GM10248 (cell line): Measurements from ENCODE around the gene MAPKAP1.

ENCODE experiments used
- CTCF ChIA-PET: fragments of 300-600 bp; sonication (Branson Sonifier 250); formaldehyde crosslinking; extraction: SDS; loops from one replicate; lab custom pipeline; 2021; ENCODE audit warnings: antibody characterized with exemption; lab: Yijun Ruan, JAX
- POLR2A ChIA-PET: fragments of 350-650 bp; sonication (Branson Sonifier 250); formaldehyde crosslinking; extraction: SDS; loops from one replicate; lab custom pipeline; 2020; ENCODE audit warnings: antibody characterized with exemption; lab: Yijun Ruan, JAX
- DNase-seq: peaks from one replicate; pipeline ENCODE4 v3.0.0; 2012; ENCODE audit errors: extremely low spot score
- TF ChIP-seq, protein P1 (sequence below): IDR thresholded peaks from 2 replicates; pipeline ENCODE4 v1.5.1; 2012; ENCODE audit warnings: mild to moderate bottlenecking, low read depth; ENCODE audit errors: extremely low read depth, missing control alignments, control extremely low read depth

Gene MAPKAP1

DNA sequence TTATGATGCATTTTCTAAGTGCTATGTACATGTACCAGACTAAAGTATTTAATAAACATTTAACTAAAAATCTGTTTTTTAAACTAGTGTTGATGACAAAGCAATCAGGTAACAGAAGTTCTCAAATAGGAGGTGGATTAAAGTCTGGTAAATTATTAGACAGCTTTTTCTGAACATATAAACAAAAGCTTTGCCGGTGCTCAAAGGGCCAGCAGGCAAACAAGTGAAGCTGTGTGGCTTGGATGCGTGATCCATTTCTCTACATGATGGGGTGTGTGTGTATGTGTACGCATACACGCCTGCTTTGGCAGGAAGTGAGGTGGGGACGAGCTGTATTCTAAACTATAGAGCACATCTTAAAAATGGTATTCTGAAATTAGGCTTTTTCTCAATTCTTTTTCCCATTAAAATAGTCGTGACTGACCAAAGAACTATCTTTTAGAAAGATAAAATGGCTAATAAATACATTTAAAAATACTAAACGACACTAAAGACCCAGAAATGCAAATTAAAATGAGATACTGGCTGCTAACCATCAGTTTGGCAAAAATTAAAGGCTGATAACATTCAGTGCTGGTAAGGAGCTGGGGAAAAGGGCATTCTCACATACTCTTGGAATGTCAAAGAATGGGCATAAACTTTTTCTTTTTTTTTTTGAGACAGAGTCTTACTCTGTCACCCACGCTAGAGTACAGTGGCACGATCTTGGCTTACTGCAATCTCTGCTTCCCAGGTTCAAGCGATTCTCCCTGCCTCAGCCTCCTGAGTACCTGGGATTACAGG, 174.0 kb downstream of the MAPKAP1 start:
- no peak for DNase-seq
- ChIA-PET CTCF (interaction anchor here (1.6 to 1.8 kb wide), 2 partner anchors 17 to 26 kb away, joined by 4 to 5 read pairs; no protein-coding TSS in a partner anchor), POLR2A (no interaction called here)
- TF ChIP-seq, protein P1, sequence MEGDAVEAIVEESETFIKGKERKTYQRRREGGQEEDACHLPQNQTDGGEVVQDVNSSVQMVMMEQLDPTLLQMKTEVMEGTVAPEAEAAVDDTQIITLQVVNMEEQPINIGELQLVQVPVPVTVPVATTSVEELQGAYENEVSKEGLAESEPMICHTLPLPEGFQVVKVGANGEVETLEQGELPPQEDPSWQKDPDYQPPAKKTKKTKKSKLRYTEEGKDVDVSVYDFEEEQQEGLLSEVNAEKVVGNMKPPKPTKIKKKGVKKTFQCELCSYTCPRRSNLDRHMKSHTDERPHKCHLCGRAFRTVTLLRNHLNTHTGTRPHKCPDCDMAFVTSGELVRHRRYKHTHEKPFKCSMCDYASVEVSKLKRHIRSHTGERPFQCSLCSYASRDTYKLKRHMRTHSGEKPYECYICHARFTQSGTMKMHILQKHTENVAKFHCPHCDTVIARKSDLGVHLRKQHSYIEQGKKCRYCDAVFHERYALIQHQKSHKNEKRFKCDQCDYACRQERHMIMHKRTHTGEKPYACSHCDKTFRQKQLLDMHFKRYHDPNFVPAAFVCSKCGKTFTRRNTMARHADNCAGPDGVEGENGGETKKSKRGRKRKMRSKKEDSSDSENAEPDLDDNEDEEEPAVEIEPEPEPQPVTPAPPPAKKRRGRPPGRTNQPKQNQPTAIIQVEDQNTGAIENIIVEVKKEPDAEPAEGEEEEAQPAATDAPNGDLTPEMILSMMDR: no peak

DNA sequence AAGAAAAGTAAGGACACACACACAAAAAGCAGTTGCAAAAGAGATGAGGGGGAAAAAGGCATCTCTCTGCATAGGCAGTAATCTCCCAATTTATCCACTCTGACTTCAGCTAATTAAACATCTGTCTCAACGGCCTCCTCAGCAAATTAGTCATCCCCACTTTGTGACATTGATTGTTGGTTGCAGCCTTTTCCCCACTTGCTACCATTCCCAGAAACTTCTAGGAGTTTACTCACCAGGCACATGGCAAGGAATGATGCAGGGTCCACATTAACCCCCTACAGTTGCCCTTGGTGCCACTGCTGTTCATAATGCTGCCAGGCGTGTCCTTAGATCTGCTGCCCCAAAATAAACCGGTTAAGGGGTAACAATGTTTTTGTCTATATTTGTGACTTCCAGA, 174.6 kb downstream of the MAPKAP1 start:
- POLR2A ChIA-PET: no interaction called here
- no peak for DNase-seq
- TF ChIP-seq, protein P1: no peak
- CTCF ChIA-PET: interaction anchor here (1.6 to 1.8 kb wide), 2 partner anchors 14 to 18 kb away, joined by 4 to 6 read pairs; no protein-coding TSS in a partner anchor

DNA sequence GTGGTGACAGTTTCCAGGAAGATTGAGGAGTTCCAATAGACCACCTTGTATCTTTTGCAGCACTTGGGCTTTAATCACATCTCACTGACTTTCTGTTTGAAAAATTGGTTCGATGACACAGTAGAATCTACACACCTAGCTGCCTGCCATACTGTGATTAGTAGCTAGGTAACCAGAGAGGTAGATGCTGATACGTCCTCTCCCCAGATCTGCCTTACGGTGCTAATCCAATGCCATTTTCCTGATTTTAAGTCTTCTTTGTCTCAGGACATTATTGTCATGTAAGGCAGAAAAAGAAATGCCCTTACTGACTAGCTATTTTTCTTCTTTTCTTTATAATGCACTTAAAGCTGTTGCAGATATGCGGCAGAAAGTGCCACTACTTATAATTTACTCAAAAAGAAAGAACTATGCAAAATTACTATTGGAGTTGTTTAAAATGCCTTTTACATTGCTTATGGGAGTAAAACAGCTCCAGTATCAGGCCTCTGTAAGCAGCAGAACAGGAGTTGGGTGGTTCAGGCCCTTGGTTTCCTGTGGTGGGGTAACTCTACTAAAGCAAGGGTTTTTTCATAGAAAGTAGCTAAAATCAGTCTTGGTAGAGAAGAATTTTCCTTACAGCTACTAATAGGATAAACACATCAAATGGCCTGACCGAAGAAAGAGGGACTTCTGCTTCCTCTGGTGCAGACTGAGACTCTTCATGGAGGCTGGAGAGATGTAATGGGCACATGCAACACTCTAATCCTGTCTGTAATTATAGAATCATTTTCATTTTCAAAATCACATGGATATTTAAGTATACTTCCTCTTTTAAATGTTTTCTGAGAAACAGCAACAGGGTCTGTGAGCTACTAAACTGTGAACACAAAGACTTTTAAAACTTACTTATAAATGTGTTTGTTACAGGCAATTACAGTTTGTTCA, 177.2 kb downstream of the MAPKAP1 start:
- TF ChIP-seq, protein P1: no peak
- peak; percentile 37 for DNase-seq
- ChIA-PET POLR2A (interaction anchor here (0.7 kb wide), 1 partner anchor 871 kb away, joined by 6 read pairs; no protein-coding TSS in a partner anchor), CTCF (interaction anchor here (0.8 to 3.0 kb wide), 8 partner anchors 8 to 869 kb away, joined by 3 to 23 read pairs (median 5); no protein-coding TSS in a partner anchor)

DNA sequence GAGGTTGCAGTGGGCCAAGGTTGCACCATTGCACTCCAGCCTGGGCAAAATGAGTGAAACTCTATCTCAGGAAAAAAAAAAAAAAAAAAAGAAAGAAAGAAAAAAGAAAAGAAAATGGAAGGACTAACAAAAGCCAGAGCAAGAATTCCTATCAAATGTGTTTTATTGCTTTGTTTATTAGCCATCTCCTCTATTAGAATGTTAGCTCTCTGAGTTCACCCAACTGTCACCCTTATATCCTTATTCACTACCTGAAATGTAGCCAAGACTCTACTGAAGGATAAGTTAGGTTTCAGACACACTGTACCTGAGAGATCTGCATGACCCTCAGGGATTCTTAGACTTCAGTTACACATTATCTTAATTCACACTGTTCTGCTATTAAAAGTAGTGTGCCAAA, 177.9 kb downstream of the MAPKAP1 start:
- CTCF ChIA-PET: interaction anchor here (0.8 to 3.0 kb wide), 7 partner anchors 11 to 870 kb away, joined by 3 to 23 read pairs (median 5); no protein-coding TSS in a partner anchor
- no peak for DNase-seq
- TF ChIP-seq, protein P1: no peak
- POLR2A ChIA-PET: interaction anchor here (0.7 kb wide), 1 partner anchor 872 kb away, joined by 6 read pairs; no protein-coding TSS in a partner anchor

DNA sequence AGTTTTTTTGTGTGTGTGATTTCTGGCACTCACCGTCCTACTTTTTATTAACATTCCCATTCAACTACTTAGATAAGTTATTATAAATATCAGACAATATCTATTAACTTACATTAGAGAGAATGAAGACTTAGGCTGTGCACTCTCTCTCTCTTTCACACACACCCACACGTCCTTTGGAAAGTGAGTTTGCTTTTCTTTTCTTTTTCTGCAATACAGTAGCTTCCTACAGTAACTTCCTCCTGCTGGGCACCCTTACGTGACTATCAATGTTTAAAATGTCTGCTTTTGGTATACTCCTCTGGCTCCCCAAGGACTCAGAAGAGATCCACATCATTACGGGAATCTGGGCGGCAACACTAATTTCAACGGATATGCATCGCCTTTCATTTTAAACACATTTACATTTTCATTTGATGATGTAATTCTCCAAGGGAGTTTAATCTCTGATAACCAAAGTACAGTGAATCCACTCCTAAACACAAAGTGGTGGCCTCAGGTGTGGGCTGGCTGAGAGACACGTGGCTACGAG, 179.5 kb downstream of the MAPKAP1 start:
- peak; percentile 13 for DNase-seq
- POLR2A ChIA-PET: no interaction called here
- TF ChIP-seq, protein P1: no peak
- CTCF ChIA-PET: interaction anchor here (1.1 kb wide), 1 partner anchor 21 kb away, joined by 4 read pairs; no protein-coding TSS in a partner anchor
